ENCODE measurements around the gene ANKRD53. TPM values are rescaled to one million over a fixed set of nuclear protein-coding genes. Genes with fewer than 3 reads are reported as not detected.

Gene ANKRD53
- total RNA-seq, 1 donor from 2014 or later, result not detected

DNA sequence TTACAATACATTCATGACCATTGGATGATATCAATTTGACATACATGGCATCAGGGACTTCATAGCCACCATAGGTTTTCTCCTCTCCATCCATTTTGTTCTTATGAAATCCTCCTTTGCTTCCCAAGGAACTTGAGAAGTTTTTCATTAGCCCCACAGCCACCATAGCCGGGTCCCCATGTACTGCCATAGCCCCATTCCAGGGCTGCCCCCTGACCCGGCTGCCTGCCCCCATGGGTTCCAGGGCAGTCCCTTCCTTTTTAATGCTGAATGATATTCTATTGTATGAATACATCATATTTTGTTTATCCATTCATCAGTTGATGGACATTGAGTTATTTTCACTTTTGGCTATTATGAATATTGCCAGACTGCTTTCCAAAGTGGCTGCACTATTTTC lies 22.3 kb upstream of the ANKRD53 start:
- Mint-ChIP-seq H3K27me3 (peaks cover 39% of the 10 kb centered on the region), H3K36me3 (ENCODE audit: low read depth) (no peaks in the 10 kb centered on the region), H3K9me3 (no peaks in the 10 kb centered on the region), H3K27ac (no peak overlapping the region), H3K4me1 (peaks cover 2% of the 10 kb centered on the region), H3K4me3 (no peak overlapping the region)
- no peak for DNase-seq
- intact Hi-C loops (cut with micrococcal nuclease), result no loop called here

DNA sequence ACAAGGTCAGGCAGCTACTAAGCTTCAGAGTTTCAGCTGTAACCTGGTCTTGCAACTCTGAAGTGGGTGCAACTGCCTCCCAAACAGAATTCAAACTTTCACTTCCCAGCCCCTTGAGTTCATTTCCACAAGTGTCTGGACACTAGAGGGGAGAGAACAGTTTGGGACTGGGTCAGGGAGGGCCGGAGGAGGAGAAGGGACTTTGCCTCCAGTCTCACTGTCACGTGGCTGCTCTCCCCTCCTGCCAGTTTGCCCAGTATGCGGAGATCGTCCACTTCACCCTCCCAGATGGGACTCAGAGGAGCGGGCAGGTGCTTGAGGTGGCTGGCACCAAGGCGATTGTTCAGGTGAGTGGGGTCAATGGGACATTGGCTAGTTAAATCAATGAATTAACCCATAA lies 20.6 kb upstream of the ANKRD53 start:
- peak; percentile 46 for DNase-seq
- H3K36me3 Mint-ChIP-seq (ENCODE audit: low read depth), result no peaks in the 10 kb centered on the region
- no peak overlapping the region for H3K4me3 Mint-ChIP-seq
- H3K27me3 Mint-ChIP-seq, result peaks cover 34% of the 10 kb centered on the region
- H3K9me3 Mint-ChIP-seq, result no peaks in the 10 kb centered on the region
- H3K4me1 Mint-ChIP-seq, result peaks cover 2% of the 10 kb centered on the region
- intact Hi-C loops (cut with micrococcal nuclease), result no loop called here
- no peak overlapping the region for H3K27ac Mint-ChIP-seq

GRCh38 chr2:70958759-70959158 lies 19.7 kb upstream of the ANKRD53 start:
- no peak for DNase-seq
- Mint-ChIP-seq H3K9me3 (no peaks in the 10 kb centered on the region), H3K4me1 (peaks cover 2% of the 10 kb centered on the region), H3K27ac (no peak overlapping the region), H3K4me3 (no peak overlapping the region), H3K27me3 (peaks cover 36% of the 10 kb centered on the region), H3K36me3 (ENCODE audit: low read depth) (no peaks in the 10 kb centered on the region)
- intact Hi-C loops (cut with micrococcal nuclease), result no loop called here

DNA sequence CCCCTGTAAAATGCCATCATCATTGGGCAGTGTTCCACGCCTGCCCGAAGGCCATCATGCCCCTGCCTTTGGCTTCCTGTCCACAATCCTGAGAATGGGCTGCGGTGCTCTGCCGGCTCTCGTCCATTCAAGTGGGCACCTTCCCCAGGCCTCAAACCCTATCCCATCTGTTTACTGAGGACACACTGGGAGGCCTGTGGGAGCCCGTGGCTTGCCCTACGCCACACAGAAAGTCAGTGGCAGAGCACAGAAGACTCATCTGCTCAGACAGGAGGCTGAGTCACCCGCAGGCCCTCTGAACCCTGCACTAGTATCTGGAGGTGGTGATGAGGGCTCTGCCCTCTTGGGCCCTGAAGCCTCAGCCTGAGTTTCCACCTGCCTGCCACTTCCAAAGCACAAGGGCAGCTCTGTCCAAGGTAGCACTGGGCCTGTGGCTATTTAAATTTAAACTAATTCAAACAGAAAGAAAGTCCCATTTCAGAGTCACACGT lies 19.1 kb upstream of the ANKRD53 start:
- Mint-ChIP-seq H3K4me3 (no peak overlapping the region), H3K4me1 (peaks cover 2% of the 10 kb centered on the region), H3K27ac (no peak overlapping the region), H3K9me3 (no peaks in the 10 kb centered on the region), H3K36me3 (ENCODE audit: low read depth) (no peaks in the 10 kb centered on the region), H3K27me3 (peaks cover 35% of the 10 kb centered on the region)
- intact Hi-C loops (cut with micrococcal nuclease), result no loop called here
- DNase-seq, result peak; percentile 54

GRCh38 chr2:70959851-70960832 lies 18.3 kb upstream of the ANKRD53 start:
- Mint-ChIP-seq H3K4me3 (no peak overlapping the region), H3K27ac (no peak overlapping the region), H3K9me3 (no peaks in the 10 kb centered on the region), H3K4me1 (peaks cover 7% of the 10 kb centered on the region), H3K36me3 (ENCODE audit: low read depth) (no peaks in the 10 kb centered on the region), H3K27me3 (peaks cover 31% of the 10 kb centered on the region)
- DNase-seq, result peak; percentile 59
- intact Hi-C loops (cut with micrococcal nuclease), result no loop called here

DNA sequence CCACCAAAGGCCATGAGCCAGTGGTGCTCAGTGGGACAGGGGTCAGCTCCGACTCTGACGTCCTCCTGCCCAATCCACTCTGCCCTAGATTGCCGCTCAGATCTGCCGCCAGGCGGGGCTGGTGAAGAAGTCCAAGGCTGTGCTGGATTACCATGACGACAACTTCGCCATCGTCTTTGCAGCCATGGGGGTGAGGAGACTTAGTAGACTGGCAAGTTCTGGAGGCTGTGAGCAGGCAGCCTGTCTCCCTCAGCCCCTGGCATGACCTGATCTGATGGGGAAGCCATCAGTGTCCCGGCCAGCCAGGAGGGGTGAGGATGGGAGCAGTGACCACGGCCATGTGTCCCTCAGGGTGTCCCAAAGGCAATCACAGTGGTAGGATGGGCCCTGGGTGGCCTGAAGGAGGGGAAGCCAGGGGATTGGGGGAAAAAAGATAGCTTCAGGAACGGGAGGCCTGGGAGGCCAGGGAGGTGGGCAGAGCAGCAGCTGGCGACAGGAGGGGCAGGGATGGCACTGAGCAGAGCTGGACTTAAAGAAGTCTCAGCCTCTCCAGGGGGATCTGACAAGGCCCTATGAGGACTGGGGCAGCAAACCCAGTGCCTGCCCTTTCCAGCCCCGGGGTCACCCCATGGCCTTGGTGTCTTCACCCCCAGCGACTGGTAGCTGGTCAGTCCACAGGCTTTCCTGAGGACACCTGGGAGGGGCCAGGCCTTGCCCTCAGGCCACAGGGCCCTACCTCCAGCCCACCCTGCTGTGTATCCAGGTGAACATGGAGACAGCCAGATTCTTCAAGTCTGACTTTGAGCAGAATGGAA lies 17.4 kb upstream of the ANKRD53 start:
- peaks cover 8% of the 10 kb centered on the region for H3K4me1 Mint-ChIP-seq
- no peaks in the 10 kb centered on the region for H3K9me3 Mint-ChIP-seq
- no peaks in the 10 kb centered on the region for H3K36me3 Mint-ChIP-seq (ENCODE audit: low read depth)
- peaks cover 23% of the 10 kb centered on the region for H3K27me3 Mint-ChIP-seq
- intact Hi-C loops (cut with micrococcal nuclease), result no loop called here
- no peak overlapping the region for H3K4me3 Mint-ChIP-seq
- DNase-seq, result peak; percentile 53
- H3K27ac Mint-ChIP-seq, result no peak overlapping the region

DNA sequence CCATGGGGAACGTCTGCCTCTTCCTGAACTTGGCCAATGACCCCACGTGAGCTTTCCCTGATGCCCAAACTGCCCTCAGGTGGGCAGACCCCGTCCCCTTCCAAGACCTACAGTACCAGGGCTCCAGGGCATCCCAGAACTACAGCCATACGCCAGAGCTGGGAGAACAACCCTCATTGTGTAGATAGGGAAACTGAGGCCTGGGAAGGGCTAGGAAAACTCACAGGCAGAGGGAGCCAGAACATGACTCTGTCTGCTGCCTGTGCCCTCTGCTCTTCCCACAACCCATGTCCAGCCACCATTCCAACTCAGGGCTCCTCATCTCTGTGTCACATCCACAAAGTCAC lies 16.8 kb upstream of the ANKRD53 start:
- Mint-ChIP-seq H3K9me3 (no peaks in the 10 kb centered on the region), H3K27me3 (peaks cover 20% of the 10 kb centered on the region), H3K4me3 (no peak overlapping the region), H3K27ac (no peak overlapping the region), H3K36me3 (ENCODE audit: low read depth) (no peaks in the 10 kb centered on the region), H3K4me1 (peaks cover 8% of the 10 kb centered on the region)
- intact Hi-C loops (cut with micrococcal nuclease), result no loop called here
- DNase-seq, result peak; percentile 48

- Mint-ChIP-seq H3K36me3 (ENCODE audit: low read depth) (no peaks in the 10 kb centered on the region), H3K4me3 (no peak overlapping the region), H3K27me3 (peaks cover 23% of the 10 kb centered on the region), H3K4me1 (peaks cover 8% of the 10 kb centered on the region), H3K27ac (no peak overlapping the region), H3K9me3 (no peaks in the 10 kb centered on the region)
- peak; percentile 54 for DNase-seq
- intact Hi-C loops (cut with micrococcal nuclease), result no loop called here
These were observed 16.1 kb upstream of the ANKRD53 start for GRCh38 chr2:70962211-70962884.

- H3K4me1 Mint-ChIP-seq, result peaks cover 7% of the 10 kb centered on the region
- H3K27ac Mint-ChIP-seq, result no peak overlapping the region
- H3K36me3 Mint-ChIP-seq (ENCODE audit: low read depth), result no peaks in the 10 kb centered on the region
- H3K4me3 Mint-ChIP-seq, result no peak overlapping the region
- DNase-seq, result peak; percentile 55
- peaks cover 29% of the 10 kb centered on the region for H3K27me3 Mint-ChIP-seq
- H3K9me3 Mint-ChIP-seq, result no peaks in the 10 kb centered on the region
- intact Hi-C loops (cut with micrococcal nuclease), result no loop called here
These were observed 15.2 kb upstream of the ANKRD53 start for GRCh38 chr2:70962885-70963878.

GRCh38 chr2:70964133-70964532 lies 14.3 kb upstream of the ANKRD53 start:
- Mint-ChIP-seq H3K4me3 (no peak overlapping the region), H3K27me3 (peaks cover 33% of the 10 kb centered on the region), H3K27ac (no peak overlapping the region), H3K9me3 (no peaks in the 10 kb centered on the region), H3K4me1 (peaks cover 7% of the 10 kb centered on the region), H3K36me3 (ENCODE audit: low read depth) (no peaks in the 10 kb centered on the region)
- intact Hi-C loops (cut with micrococcal nuclease), result loop anchor here (2.0 kb wide), 1 partner anchor 21 kb away; no protein-coding TSS in a partner anchor
- DNase-seq, result no peak

- peak; percentile 95 for DNase-seq
- peaks cover 37% of the 10 kb centered on the region for H3K27me3 Mint-ChIP-seq
- no peaks in the 10 kb centered on the region for H3K36me3 Mint-ChIP-seq (ENCODE audit: low read depth)
- no peaks in the 10 kb centered on the region for H3K9me3 Mint-ChIP-seq
- H3K4me3 Mint-ChIP-seq, result peak overlapping the region; percentile 90
- peaks cover 7% of the 10 kb centered on the region for H3K4me1 Mint-ChIP-seq
- no peak overlapping the region for H3K27ac Mint-ChIP-seq
- intact Hi-C loops (cut with micrococcal nuclease), result loop anchor here (1.0 to 2.0 kb wide), 4 partner anchors 13 to 37 kb away; no protein-coding TSS in a partner anchor
These were observed 13.6 kb upstream of the ANKRD53 start for GRCh38 chr2:70964596-70965386.

GRCh38 chr2:70965506-70965905 lies 12.9 kb upstream of the ANKRD53 start:
- peaks cover 7% of the 10 kb centered on the region for H3K4me1 Mint-ChIP-seq
- H3K27me3 Mint-ChIP-seq, result peaks cover 43% of the 10 kb centered on the region
- intact Hi-C loops (cut with micrococcal nuclease), result loop anchor here (1.0 to 2.0 kb wide), 4 partner anchors 12 to 36 kb away; no protein-coding TSS in a partner anchor
- peak; percentile 58 for DNase-seq
- H3K4me3 Mint-ChIP-seq, result peak overlapping the region; percentile 90
- no peaks in the 10 kb centered on the region for H3K36me3 Mint-ChIP-seq (ENCODE audit: low read depth)
- no peak overlapping the region for H3K27ac Mint-ChIP-seq
- no peaks in the 10 kb centered on the region for H3K9me3 Mint-ChIP-seq

All from activated CD4-positive, alpha-beta T cell treated with anti-CD3 and anti-CD28 coated beads, Interleukin-2, amount 10 ng/mL, durations not matched to agents 24 days and 14 days (primary cell).